Hematopoietic multipotent progenitor cell (in vitro differentiated cells): Measurements from ENCODE around the gene ALG12. TPM values are rescaled to one million over a fixed set of nuclear protein-coding genes. Genes with fewer than 3 reads are reported as not detected.
A peak's percentile ranks its signal among the peaks of the same experiment; 100 is the strongest.

Experiments
- DNase-seq, 3 donors: peaks; one replicate each; pipeline ENCODE4 v3.0.0-alpha.2; 2011 to 2015; ENCODE audit warnings: low read depth in 2 of 3, low spot score in 2 of 3
- total RNA-seq: library from RNA; depleted of rRNA; stranded (reverse); fragments of >200 nt; gene quantifications from one replicate; pipeline ENCODE4 v1.2.3, GENCODE V29; 2012

Gene ALG12
- total RNA-seq, 1 donor, result 35.5 TPM

GRCh38 chr22:49871482-49871881 is 46.8 kb downstream of the ALG12 start:
- no peak for DNase-seq

DNA sequence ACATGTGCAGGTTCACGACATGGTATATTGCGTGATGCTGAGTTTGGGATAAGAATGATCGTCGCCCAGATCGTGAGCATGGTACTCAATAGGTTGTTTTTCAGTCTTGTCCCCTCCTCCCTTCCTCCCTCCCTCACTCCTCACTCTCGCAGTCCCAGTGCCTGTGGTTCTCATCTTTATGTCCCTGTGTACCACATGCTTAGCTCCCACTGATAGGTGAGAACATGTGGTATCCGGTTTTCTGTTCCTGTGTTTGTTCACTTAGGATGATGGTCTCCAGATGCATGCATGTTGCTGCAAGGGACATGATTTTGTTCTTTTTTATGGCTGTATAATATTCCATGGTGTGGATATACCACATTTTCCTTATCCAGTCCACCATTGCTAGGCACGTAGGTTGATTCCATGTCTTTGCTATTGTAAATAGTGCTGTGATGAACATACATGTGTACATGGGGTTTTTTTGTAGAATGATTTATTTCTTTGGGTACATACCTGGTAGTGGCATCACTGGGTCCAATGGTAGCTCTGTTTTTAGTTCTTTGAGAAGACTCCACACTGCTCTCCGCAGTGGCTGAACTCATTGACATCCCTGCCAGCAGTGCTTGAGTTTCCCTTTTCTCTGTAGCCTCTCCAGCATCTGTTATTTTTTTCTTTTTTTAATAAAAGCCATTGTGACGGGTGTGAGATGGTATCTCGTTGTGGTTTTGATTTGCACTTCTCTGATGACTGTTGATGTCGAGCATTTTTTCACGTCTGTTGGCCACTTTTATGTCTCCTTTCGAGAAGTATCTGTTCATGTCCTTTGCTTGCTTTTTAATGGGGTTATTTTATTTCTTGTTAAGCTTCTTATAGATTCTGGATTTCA is 48.2 kb downstream of the ALG12 start:
- DNase-seq, result peak in 1 of 3 donors; percentile 47

- DNase-seq, result peak in 1 of 3 donors; percentile 21
Observed at GRCh38 chr22:49869086-49869830, 49.0 kb downstream of the ALG12 start.

DNA sequence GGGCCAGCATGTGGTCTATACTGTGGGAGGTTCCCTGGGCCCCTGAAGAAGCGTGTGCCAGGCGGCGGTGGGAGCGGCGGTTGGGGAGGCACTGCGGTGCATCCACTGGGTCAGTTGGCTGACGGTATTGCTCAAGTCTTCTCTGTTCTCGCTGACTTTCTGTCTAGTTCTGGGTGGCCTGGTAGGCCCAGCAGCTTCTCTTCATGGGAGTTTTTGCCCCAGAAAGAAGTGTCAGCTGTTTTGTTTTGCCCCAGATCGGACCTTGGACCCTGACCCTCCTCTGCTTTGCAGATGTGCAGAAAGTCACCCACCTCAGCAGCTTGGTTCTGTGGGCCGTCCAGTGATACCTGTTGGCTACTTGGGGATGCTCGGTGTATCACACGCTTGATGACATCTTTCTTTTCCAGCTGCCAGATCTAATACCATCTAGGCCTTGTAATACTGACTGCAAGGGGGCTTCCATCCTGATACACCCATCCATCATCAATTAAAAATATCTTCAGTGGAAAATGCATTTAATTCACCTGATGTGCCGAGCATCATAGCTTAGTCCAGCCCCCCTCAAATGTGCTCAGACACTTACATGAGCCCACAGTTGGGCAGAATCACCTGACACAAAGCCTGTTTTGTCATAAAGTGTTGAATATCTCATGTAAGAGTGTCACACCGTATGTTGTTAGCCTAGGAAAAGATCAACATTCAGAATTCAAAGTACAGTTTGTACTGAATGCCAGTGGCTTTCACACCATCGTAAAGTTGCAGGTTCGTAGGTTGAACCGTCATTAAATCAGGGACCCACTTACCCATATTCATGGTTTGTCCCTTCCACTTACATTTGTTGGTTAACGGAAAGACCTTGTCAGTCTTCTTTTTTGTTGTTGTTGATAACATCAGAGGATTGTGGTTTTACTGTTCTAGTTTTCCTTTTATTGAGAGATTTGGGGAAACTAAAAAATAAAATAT is 50.7 kb downstream of the ALG12 start:
- DNase-seq, result no peak

GRCh38 chr22:49866646-49867045 is 51.6 kb downstream of the ALG12 start:
- DNase-seq, result no peak

DNA sequence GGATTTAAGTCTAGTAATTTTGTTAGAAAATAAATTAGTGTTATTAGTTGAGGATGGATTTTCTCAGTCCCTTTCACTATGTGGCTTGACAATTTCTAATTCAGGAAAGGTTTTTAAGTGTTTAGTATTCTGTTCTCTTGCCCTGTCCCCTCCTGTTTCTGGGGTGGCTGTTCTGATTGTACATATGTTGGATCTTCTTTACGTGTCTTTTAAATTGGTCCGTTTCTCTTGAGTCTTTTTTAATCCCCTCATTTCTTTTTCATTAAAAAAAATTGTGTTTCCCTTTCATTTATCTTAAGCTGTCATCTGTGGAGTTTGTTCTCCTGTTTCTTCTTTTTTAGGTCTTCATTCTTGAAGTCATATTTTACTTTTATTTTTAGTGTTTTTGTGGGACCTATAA is 52.1 kb downstream of the ALG12 start:
- no peak for DNase-seq

GRCh38 chr22:49865156-49865555 is 53.1 kb downstream of the ALG12 start:
- no peak for DNase-seq

- DNase-seq, result no peak
Observed at GRCh38 chr22:49863931-49864330, 54.3 kb downstream of the ALG12 start.

DNA sequence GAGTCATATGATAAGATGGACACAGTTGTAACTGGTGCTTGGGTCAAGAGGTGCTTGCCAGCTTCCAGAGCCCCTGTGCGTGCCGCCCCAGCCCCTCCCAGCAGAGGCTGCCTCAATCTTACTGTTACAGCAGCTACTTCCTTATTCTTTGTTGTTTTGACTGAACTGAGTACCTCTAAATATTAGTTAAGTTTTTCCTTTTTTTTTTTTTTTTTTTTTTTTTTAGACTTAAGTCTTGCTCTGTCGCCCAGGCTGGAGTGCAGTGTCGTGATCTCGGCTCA is 55.8 kb downstream of the ALG12 start:
- DNase-seq, result peak in 1 of 3 donors; percentile 21

GRCh38 chr22:49861642-49862495 is 56.4 kb downstream of the ALG12 start:
- peak in 2 of 3 donors; percentile 62 to 67 for DNase-seq

DNA sequence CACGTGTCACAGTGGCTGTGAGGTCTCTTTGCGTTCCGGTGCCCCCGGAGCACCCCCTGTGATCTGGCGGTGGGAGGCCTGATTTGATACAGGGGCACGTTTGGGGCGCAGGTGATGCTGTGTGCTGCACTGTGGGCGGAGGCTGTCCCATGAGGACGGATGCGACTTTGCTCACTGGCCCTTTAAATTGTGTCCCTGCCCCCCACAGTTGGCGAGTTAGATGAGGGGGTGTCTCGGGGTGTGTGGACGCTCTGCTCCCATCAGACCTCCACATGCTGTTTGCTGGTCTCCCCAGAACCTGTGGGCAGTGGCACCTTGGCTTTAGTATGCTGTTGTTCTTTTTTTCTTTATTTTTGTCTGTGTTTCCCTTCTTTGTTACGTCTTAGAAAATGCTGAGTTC is 59.4 kb downstream of the ALG12 start:
- DNase-seq, result no peak

- DNase-seq, result no peak
Observed at GRCh38 chr22:49856766-49857618, 61.2 kb downstream of the ALG12 start.

GRCh38 chr22:49856343-49856742 is 61.9 kb downstream of the ALG12 start:
- no peak for DNase-seq

DNA sequence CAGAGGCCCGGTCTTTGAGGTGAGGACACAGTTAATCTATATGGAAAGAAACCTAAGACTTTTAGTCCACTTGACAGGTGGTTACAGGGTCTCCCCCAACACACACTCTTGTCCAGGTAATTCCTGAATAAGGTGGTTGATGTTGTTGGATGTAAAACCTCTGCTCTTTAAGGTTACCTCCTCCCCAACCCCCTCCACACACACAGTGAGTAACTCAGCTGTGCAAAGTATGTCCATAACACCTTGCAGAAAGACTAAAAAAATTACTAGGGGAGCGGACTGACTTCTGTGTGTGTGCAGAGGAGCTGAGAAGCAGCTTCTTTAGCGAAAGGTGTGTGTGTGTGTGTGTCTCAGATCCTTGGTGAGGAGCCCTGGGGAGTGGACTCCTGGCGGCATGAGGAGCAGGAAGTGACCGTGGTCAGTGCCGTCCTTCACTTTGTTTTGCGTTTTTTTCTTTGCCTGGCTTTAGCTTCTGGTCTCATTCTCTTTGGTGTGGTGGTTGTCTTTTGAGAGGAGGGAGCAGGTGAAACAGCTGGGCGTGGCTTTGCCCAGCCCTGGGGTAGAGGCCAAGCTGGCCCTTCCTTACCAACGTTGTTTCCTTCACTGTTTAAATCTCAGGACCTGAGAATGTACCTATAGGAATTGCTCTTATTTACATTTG is 62.9 kb downstream of the ALG12 start:
- no peak for DNase-seq

GRCh38 chr22:49853981-49854831 is 64.0 kb downstream of the ALG12 start:
- peak in 1 of 3 donors; percentile 49 for DNase-seq

DNA sequence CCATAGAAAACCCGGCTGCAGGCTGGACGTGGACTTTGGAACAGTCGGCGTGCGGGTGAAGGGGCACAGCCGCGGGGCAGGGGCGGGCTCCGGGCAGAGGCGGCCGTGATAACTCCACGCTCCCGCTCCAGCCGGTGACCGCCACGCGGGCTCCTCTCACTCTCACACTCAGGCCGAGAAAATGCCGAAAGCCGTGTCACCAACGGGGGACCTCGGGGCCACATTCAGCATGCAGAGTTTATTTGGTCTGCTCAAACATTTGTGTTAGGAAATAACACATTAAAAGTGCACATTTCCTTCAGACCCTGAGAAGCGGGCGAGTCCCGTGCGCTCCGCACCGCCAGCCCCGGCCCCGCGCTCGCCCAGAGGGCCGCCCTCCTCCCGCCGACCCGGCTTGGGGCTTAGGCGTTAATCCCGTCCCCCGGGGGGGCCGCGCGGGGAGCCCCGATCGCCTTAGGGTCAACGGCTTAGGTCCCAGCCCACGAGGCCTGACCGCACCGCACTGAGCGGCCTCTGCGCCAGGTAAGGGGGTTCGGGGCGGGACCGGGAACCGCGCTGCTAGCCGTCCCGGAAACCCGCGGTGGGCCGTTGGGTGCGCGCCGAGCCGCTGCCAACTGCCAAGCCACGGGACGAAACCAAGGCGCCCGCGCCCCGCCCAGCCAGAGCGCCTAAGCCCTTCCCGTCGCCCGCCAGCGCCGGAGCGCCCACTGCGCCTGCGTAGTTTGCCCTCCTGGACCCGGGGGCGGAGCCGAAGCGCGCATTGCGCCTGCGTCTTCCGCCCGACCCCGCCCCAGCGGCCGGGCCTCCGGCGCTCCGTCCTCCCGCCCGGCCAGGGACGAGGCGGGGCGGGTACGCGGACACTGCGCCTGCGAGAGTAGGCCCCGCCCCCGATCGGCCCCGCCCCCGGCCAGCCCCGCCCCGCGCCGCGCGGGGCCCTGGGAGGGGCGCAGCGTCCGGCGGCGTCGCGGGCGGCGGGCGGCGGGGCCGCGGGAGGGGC is 65.0 kb downstream of the ALG12 start, which contains the start of gene ZBED4:
Gene ZBED4 (plus strand): TSS at position 947 of the 997 bp plus-strand sequence. CDS start 29,819 bp downstream, outside the sequence.
- peak; percentile 98 to 99 (median 99) for DNase-seq
